ENCODE results near the gene EDDM13. TPM values are rescaled to one million over a fixed set of nuclear protein-coding genes. Genes with fewer than 3 reads are reported as not detected.
A peak's percentile ranks its signal among the peaks of the same experiment; 100 is the strongest.

EDDM13 gene
- total and polyA plus RNA-seq, 2 of the 13 experiments (the other 11 are each of a cell fraction or from before 2014, with no cell fraction given): not detected

DNA sequence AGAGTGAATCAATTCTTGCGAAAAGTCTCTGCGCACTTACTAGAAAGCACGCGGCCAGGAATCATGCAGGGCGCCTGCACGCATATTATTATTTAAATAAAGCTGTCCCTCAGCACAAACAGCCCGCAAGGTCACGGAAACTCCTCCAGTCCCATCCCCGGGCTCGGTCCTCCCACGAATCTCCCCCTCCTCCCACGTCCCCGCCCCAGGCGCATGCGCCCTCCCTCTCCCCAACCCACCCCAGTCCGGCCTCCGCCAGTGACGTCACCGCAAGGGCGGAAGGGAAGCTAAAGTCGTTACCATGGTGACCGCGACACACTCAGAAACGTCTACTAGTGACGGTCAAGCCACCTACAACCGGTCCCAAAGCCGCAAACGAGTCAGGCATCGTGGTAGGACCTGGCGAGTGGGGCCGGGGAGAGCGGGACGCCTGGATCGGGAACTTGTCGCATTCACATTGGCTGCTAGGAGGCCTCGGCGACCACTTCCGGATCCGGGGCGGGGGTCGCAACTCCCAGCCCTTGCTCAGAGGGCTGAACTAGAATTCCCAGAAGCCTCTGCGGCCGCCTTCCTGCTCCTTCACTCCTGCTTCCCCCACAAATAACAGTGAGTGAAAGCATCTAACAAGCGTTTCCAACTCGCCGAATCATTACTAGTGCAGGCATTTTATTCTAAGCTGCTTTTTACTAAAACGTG, 42.0 kb downstream of the EDDM13 start, which contains the start of gene ZSCAN5A (continued):
- TF ChIP-seq NFKB2 (CRISPR knock-in tag; IDR thresholded peaks at IDR 0.05; ENCODE audit: borderline replicate concordance) (no peak), ZNF781 (CRISPR knock-in tag; IDR thresholded peaks at IDR 0.05; ENCODE audit: borderline replicate concordance, not compliant biosample characterization) (no peak), NPAS2 (CRISPR knock-in tag; IDR thresholded peaks at IDR 0.05; ENCODE audit: borderline replicate concordance) (no peak), RFX3 (CRISPR knock-in tag; IDR thresholded peaks at IDR 0.05) (peak; percentile 85), ZNF850 (CRISPR knock-in tag; conservative IDR thresholded peaks at IDR 0.05) (0 out of 2 replicates have a peak, but pooled peaks have one; percentile 56), RBM22 (optimal IDR thresholded peaks at IDR 0.05; ENCODE audit: low read length) (no peak), NFIB (CRISPR knock-in tag; IDR thresholded peaks at IDR 0.05; ENCODE audit: borderline replicate concordance) (no peak), KDM5B (CRISPR knock-in tag; IDR thresholded peaks at IDR 0.05; ENCODE audit: borderline replicate concordance) (no peak), ZSCAN22 (CRISPR knock-in tag; IDR thresholded peaks at IDR 0.05) (no peak), MBD4 (IDR thresholded peaks at IDR 0.05; ENCODE audit: borderline replicate concordance, low read length) (no peak), NAIF1 (CRISPR knock-in tag; IDR thresholded peaks at IDR 0.05; ENCODE audit: borderline replicate concordance) (no peak), ZMYM2 (CRISPR knock-in tag; IDR thresholded peaks at IDR 0.05) (no peak)
- TF ChIP-seq, protein P1, sequence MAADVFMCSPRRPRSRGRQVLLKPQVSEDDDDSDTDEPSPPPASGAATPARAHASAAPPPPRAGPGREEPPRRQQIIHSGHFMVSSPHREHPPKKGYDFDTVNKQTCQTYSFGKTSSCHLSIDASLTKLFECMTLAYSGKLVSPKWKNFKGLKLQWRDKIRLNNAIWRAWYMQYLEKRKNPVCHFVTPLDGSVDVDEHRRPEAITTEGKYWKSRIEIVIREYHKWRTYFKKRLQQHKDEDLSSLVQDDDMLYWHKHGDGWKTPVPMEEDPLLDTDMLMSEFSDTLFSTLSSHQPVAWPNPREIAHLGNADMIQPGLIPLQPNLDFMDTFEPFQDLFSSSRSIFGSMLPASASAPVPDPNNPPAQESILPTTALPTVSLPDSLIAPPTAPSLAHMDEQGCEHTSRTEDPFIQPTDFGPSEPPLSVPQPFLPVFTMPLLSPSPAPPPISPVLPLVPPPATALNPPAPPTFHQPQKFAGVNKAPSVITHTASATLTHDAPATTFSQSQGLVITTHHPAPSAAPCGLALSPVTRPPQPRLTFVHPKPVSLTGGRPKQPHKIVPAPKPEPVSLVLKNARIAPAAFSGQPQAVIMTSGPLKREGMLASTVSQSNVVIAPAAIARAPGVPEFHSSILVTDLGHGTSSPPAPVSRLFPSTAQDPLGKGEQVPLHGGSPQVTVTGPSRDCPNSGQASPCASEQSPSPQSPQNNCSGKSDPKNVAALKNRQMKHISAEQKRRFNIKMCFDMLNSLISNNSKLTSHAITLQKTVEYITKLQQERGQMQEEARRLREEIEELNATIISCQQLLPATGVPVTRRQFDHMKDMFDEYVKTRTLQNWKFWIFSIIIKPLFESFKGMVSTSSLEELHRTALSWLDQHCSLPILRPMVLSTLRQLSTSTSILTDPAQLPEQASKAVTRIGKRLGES (CRISPR knock-in tag; IDR thresholded peaks at IDR 0.05; ENCODE audit: borderline replicate concordance): no peak
- TF ChIP-seq, protein P2, sequence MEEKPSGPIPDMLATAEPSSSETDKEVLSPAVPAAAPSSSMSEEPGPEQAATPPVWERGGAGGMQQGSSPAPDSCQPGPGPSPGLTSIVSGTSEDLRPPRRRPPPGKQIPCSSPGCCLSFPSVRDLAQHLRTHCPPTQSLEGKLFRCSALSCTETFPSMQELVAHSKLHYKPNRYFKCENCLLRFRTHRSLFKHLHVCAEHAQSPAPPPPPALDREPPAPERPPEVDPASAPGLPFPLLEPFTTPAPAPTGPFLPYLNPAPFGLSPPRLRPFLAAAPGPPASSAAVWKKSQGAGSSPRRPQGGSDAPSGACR (CRISPR knock-in tag; IDR thresholded peaks at IDR 0.05): no peak
- TF ChIP-seq, protein P3, sequence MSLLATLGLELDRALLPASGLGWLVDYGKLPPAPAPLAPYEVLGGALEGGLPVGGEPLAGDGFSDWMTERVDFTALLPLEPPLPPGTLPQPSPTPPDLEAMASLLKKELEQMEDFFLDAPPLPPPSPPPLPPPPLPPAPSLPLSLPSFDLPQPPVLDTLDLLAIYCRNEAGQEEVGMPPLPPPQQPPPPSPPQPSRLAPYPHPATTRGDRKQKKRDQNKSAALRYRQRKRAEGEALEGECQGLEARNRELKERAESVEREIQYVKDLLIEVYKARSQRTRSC (CRISPR knock-in tag; IDR thresholded peaks at IDR 0.05; ENCODE audit: low read depth): no peak
- TF ChIP-seq, protein P4, sequence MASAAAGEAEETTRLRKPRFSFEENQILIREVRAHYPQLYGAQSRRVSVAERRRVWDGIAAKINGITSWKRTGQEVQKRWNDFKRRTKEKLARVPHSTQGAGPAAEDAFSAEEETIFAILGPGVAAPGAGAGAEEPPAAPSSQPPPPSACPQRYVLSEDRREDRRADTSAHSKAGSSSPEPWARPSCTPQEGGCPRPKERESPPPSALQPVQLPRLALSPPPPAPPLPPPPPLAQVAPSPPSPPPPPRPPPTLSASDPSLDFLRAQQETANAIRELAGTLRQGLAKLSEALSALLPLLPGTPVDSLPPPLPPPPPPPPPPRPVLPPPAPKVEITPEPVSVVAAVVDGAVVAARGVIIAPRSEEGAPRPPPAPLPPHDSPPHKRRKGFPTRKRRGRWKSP (CRISPR knock-in tag; IDR thresholded peaks at IDR 0.05): 0 out of 2 replicates have a peak, but pooled peaks have one; percentile 15
- TF ChIP-seq, protein P5, sequence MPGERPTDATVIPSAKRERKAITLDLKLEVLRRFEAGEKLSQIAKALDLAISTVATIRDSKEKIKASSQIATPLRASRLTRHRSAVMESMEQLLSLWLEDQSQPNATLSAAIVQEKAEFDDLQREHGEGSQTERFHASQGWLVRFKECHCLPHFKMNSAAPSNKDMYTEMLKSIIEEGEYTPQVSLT (CRISPR knock-in tag; IDR thresholded peaks at IDR 0.05; ENCODE audit: borderline replicate concordance, low read depth): no peak
- TF ChIP-seq, protein P6, sequence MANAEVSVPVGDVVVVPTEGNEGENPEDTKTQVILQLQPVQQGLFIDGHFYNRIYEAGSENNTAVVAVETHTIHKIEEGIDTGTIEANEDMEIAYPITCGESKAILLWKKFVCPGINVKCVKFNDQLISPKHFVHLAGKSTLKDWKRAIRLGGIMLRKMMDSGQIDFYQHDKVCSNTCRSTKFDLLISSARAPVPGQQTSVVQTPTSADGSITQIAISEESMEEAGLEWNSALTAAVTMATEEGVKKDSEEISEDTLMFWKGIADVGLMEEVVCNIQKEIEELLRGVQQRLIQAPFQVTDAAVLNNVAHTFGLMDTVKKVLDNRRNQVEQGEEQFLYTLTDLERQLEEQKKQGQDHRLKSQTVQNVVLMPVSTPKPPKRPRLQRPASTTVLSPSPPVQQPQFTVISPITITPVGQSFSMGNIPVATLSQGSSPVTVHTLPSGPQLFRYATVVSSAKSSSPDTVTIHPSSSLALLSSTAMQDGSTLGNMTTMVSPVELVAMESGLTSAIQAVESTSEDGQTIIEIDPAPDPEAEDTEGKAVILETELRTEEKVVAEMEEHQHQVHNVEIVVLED (CRISPR knock-in tag; IDR thresholded peaks at IDR 0.05; ENCODE audit: borderline replicate concordance): peak; percentile 77; the same call in 1 of the 2 replicates
- TF ChIP-seq, protein P7, sequence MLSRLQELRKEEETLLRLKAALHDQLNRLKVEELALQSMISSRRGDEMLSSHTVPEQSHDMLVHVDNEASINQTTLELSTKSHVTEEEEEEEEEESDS (CRISPR knock-in tag; IDR thresholded peaks at IDR 0.05; ENCODE audit: borderline replicate concordance): no peak
